AG09319 (cell line): ENCODE data around the gene TGFA.

Experiments used
- DNase-seq: peaks from one replicate; pipeline ENCODE4 v3.0.0-alpha.2; 2010; ENCODE audit warnings: low read depth; ENCODE audit errors: extremely low read depth
- TF ChIP-seq, protein P1 (sequence below): IDR thresholded peaks from 2 replicates; pipeline ENCODE4 v1.5.1; 2011; ENCODE audit warnings: low read depth, mild to moderate bottlenecking, inconsistent platforms, low read length, moderate library complexity

The TGFA gene

GRCh38 chr2:70482401-70482800 lies 71.2 kb downstream of the TGFA start:
- TF ChIP-seq, protein P1, sequence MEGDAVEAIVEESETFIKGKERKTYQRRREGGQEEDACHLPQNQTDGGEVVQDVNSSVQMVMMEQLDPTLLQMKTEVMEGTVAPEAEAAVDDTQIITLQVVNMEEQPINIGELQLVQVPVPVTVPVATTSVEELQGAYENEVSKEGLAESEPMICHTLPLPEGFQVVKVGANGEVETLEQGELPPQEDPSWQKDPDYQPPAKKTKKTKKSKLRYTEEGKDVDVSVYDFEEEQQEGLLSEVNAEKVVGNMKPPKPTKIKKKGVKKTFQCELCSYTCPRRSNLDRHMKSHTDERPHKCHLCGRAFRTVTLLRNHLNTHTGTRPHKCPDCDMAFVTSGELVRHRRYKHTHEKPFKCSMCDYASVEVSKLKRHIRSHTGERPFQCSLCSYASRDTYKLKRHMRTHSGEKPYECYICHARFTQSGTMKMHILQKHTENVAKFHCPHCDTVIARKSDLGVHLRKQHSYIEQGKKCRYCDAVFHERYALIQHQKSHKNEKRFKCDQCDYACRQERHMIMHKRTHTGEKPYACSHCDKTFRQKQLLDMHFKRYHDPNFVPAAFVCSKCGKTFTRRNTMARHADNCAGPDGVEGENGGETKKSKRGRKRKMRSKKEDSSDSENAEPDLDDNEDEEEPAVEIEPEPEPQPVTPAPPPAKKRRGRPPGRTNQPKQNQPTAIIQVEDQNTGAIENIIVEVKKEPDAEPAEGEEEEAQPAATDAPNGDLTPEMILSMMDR = no peak
- no peak for DNase-seq

- TF ChIP-seq, protein P1 = no peak
- DNase-seq = no peak
These were observed 73.2 kb downstream of the TGFA start for GRCh38 chr2:70480468-70480867.

DNA sequence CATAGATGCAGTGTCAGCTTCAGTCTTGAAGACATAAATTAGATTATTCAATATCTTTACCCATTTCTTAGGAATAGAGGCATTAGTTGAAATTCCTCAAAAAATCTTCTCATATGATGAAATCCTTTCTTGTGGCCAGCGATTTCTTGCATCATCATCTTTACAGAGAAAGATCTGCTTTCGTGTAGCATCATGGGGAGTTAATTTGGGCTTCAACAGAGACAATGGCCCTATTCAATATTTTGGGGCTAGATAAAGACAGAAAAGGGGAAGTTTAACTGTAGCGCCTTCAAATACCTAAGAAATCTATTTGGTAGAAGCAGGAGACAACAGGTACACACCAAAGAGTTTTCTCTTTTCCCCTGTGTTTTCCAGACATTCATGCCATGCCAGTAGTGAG lies 73.8 kb downstream of the TGFA start:
- TF ChIP-seq, protein P1 = no peak
- DNase-seq = no peak

- DNase-seq = no peak
These were observed 76.2 kb downstream of the TGFA start for GRCh38 chr2:70477441-70477844.

GRCh38 chr2:70475266-70475665 lies 78.4 kb downstream of the TGFA start:
- no peak for DNase-seq
- TF ChIP-seq, protein P1 = no peak

More at GRCh38 chr2:70477441-70477844, 76.2 kb downstream of the TGFA start:
- TF ChIP-seq, protein P1 = no peak

GRCh38 chr2:70474256-70474848 lies 79.3 kb downstream of the TGFA start:
- TF ChIP-seq, protein P1 = no peak
- DNase-seq = no peak

DNA sequence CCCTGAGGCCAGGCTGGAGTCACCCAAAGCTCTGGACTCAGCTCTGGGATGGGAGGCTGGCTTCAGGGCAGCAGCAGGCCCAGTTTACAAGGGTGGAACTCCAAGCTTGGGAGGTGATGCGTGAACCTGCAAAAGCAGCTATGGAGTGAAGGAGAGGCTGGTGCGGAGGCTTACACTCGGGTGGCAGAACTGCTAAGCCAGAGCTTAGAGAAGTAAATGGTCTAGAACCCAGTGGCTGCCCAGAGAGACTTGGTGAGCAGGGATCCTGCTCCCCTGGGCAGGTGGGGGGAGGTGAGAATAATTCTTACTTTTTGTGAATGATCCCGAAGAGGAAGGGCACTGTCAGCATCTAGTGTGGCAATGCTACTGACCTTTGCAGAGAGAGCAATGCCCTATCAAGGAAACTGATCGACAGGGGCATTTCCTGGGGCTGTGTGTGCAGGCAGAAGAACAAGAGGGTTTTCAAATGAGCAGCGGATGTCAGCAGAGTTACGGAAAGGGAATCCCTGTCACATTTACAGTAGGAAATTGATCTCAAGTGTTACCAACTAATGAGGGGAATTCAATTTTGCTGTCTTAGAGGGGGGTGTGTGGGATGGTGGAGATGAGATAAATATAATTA lies 80.4 kb downstream of the TGFA start:
- no peak for DNase-seq
- TF ChIP-seq, protein P1 = no peak
